A549 (cell line): ENCODE results near the gene CMPK1. TPM values are rescaled to one million over a fixed set of nuclear protein-coding genes. Genes with fewer than 3 reads are reported as not detected.

Source experiments
- ATAC-seq, 2 experiments: fragments of 200-7000 bp in 1 of 2; fragments of >200 bp in 1 of 2; cut with Nextera tagmentation in 1 of 2; cut with Tn5 transposase in 1 of 2; 3 replicates each; pipeline versions ENCODE4 v1.8.0 to v1.9.1; 2018 to 2020; ENCODE audit warnings: mild to moderate bottlenecking in 1 of 2, moderate library complexity in 1 of 2
- CTCF ChIA-PET: fragments of 300-600 bp; sonication (Branson Sonifier 250); formaldehyde crosslinking; extraction: SDS; loops from one replicate; lab custom pipeline; 2021; ENCODE audit warnings: antibody characterized with exemption, inconsistent platforms; lab: Yijun Ruan, JAX
- POLR2A ChIA-PET: fragments of 350-600 bp; formaldehyde crosslinking; extraction: SDS; loops from one replicate; lab custom pipeline; 2021; ENCODE audit warnings: antibody characterized with exemption, inconsistent platforms; lab: Yijun Ruan, JAX
- DNase-seq, 2 experiments: peaks; one replicate each; pipeline versions ENCODE4 v3.0.0 to v3.0.0-alpha.2; 2011 to 2016; ENCODE audit warnings: low read depth in 1 of 2, low spot score in 1 of 2
- FAIRE-seq: peaks from 2 replicates; lab custom pipeline; 2011; peaks lifted over from hg19 to GRCh38; lab: Jason Lieb, UNC
- H3K27ac ChIP-seq, 2 experiments: fragments of >200 bp; sonication (Bioruptor Twin); formaldehyde crosslinking; 3 replicates each; pipeline ENCODE4 v1.5.1; 2016 to 2017
- H3K4me1 ChIP-seq: fragments of >200 bp; sonication (Bioruptor Twin); formaldehyde crosslinking; 3 replicates; pipeline ENCODE4 v1.6.1; 2016
- H3K4me2 ChIP-seq: fragments of >200 bp; sonication (Bioruptor Twin); formaldehyde crosslinking; 3 replicates; pipeline ENCODE4 v1.6.1; 2016
- H3K4me3 ChIP-seq: fragments of >200 bp; sonication (Bioruptor Twin); formaldehyde crosslinking; 3 replicates; pipeline ENCODE4 v1.5.1; 2016
- H3K9me3 ChIP-seq: fragments of >200 bp; sonication (Bioruptor Twin); formaldehyde crosslinking; 3 replicates; pipeline ENCODE4 v1.6.1; 2016
- CBX2 ChIP-seq: fragments of 200-600 bp; sonication (generic); IDR thresholded peaks from 2 replicates; pipeline ENCODE4 v1.6.1; 2016; ENCODE audit warnings: low read depth, mild to moderate bottlenecking, borderline replicate concordance
- CBX8 ChIP-seq: fragments of 200-600 bp; sonication (generic); IDR thresholded peaks from 2 replicates; pipeline ENCODE4 v1.6.1; 2016
- CEBPB ChIP-seq, 2 experiments: fragments of >200 bp in 1 of 2; sonication (Bioruptor Twin) in 1 of 2; formaldehyde crosslinking in 1 of 2; IDR thresholded peaks; 2 replicates each; pipeline ENCODE4 v1.6.1; 2012 to 2016
- E2F6 ChIP-seq: IDR thresholded peaks from 2 replicates; pipeline ENCODE4 v1.6.1; 2012; ENCODE audit warnings: low read depth, borderline replicate concordance
- EHMT2 ChIP-seq: fragments of 200-600 bp; sonication (generic); IDR thresholded peaks from 2 replicates; pipeline ENCODE4 v1.6.1; 2016; ENCODE audit warnings: antibody characterized with exemption, low read depth, mild to moderate bottlenecking, moderate library complexity
- EP300 ChIP-seq, 2 experiments: fragments of >200 bp; sonication (Bioruptor Twin); formaldehyde crosslinking; IDR thresholded peaks; 2 replicates in 1 of 2; 3 replicates in 1 of 2; pipeline ENCODE4 v1.6.1; 2016 to 2017
- FOSL2 ChIP-seq, 2 experiments: fragments of 450-650 bp in 1 of 2; fragments of >200 bp in 1 of 2; sonication (Bioruptor Twin) in 1 of 2; formaldehyde crosslinking; IDR thresholded peaks; 2 replicates each; pipeline versions ENCODE4 v1.5.0 to v1.6.1; 2016 to 2020; ENCODE audit warnings: mild to moderate bottlenecking in 1 of 2, moderate library complexity in 1 of 2
- FOXS1 ChIP-seq: fragments of 250-450 bp; sonication (Bioruptor Pico); IDR thresholded peaks from 2 replicates; pipeline ENCODE4 v1.5.0; 2020; ENCODE audit warnings: mild to moderate bottlenecking, moderate library complexity
- GATA3 ChIP-seq: IDR thresholded peaks from 2 replicates; pipeline ENCODE4 v1.6.1; 2012; ENCODE audit warnings: borderline replicate concordance
- HES2 ChIP-seq: fragments of >200 bp; sonication (Bioruptor Twin); formaldehyde crosslinking; IDR thresholded peaks from 2 replicates; pipeline ENCODE4 v1.6.1; 2016
- HEYL ChIP-seq: fragments of 250-450 bp; sonication (Bioruptor Pico); IDR thresholded peaks from 2 replicates; pipeline ENCODE4 v1.8.0; 2021; ENCODE audit warnings: mild to moderate bottlenecking, moderate library complexity
- HOXB5 ChIP-seq: fragments of 250-450 bp; sonication (Bioruptor Pico); IDR thresholded peaks from 2 replicates; pipeline ENCODE4 v1.5.0; 2020; ENCODE audit warnings: mild to moderate bottlenecking, moderate library complexity
- JUN ChIP-seq, 2 experiments: fragments of >200 bp; sonication (Bioruptor Twin); formaldehyde crosslinking; IDR thresholded peaks; 2 replicates in 1 of 2; 3 replicates in 1 of 2; pipeline ENCODE4 v1.6.1; 2016 to 2017
- KDM1A ChIP-seq: fragments of 200-600 bp; sonication (generic); IDR thresholded peaks from 2 replicates; pipeline ENCODE4 v1.6.1; 2016; ENCODE audit warnings: low read depth, mild to moderate bottlenecking
- MAFK ChIP-seq: fragments of 450-650 bp; IDR thresholded peaks from 2 replicates; pipeline ENCODE4 v1.6.1; 2014; ENCODE audit not compliant: partially characterized antibody
- NFE2L2 ChIP-seq: fragments of 150-350 bp; conservative IDR thresholded peaks from 2 replicates; pipeline ENCODE4 v1.6.1; 2014; ENCODE audit warnings: low read length
- PBX3 ChIP-seq: IDR thresholded peaks from 2 replicates; pipeline ENCODE4 v1.6.1; 2012
- PHF8 ChIP-seq: fragments of 200-600 bp; sonication (generic); IDR thresholded peaks from 2 replicates; pipeline ENCODE4 v1.6.1; 2016; ENCODE audit warnings: low read depth, mild to moderate bottlenecking, antibody characterized with exemption, moderate library complexity, borderline replicate concordance
- RCOR1 ChIP-seq: fragments of 150-350 bp; IDR thresholded peaks from 2 replicates; pipeline ENCODE4 v1.6.1; 2014; ENCODE audit warnings: antibody characterized with exemption, low read length, low read depth
- RNF2 ChIP-seq: fragments of 200-600 bp; sonication (generic); IDR thresholded peaks from 2 replicates; pipeline ENCODE4 v1.6.1; 2016; ENCODE audit warnings: low read depth, mild to moderate bottlenecking, antibody characterized with exemption, moderate library complexity, borderline replicate concordance
- TFCP2L1 ChIP-seq: fragments of 250-450 bp; sonication (Bioruptor Pico); IDR thresholded peaks from 2 replicates; pipeline ENCODE4 v1.5.0; 2021; ENCODE audit warnings: mild to moderate bottlenecking
- WGBS: methylation state at CpG from one replicate; pipeline ENCODE4 v1.1.6; 2017; ENCODE audit errors: missing lambda C conversion rate; 5-methylcytosine and 5-hydroxymethylcytosine counted together
- polyA plus RNA-seq, 4 experiments: library from polyadenylated mRNA; depleted of rRNA in 3 of 4; stranded (reverse); fragments of >200 nt; fragmentation: RNase III in 1 of 4; extraction: RNeasy Plus Mini Kit Qiagen cat#74134 plus additional on column Dnase treatment in 1 of 4; gene quantifications; 2 replicates in 3 of 4; 3 replicates in 1 of 4; pipeline ENCODE4 v1.2.3, GENCODE V29; 2011 to 2017
- TF ChIP-seq, protein P1 (sequence below): IDR thresholded peaks from 2 replicates; pipeline ENCODE4 v1.6.1; 2012

Gene CMPK1
- polyA plus RNA-seq, 2 of the 4 experiments (the other 2 are of a cell fraction): 89.3 to 103 TPM

- FAIRE-seq (no peak), ATAC-seq (no peak)
Measured at GRCh38 chr1:47326271-47326670, 7.3 kb upstream of the CMPK1 start.

DNA sequence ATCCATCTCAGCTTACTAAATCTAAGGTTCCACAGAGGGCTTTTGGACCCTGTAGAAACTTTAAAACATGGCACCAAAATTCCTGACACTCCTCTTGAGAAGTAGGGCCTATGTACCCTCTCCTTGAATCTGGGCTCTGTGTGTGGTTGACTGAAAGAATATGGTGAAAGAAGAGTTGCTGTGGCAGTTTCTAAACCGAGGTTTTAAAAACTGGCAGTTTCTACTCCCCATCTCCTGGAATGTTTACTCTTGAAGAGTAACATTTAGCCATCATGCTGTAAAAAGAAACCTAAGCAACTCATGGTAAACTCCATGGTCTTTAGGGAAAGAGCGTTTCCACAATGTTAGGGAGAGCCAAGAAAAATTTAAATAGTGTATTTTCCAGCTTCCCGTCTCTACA, 4.6 kb upstream of the CMPK1 start:
- H3K9me3 ChIP-seq: no peaks in the 10 kb centered on the region
- no peak overlapping the region for H3K4me3 ChIP-seq
- ATAC-seq: no peak
- H3K4me2 ChIP-seq: no peak overlapping the region
- TF ChIP-seq RCOR1: no peak
- TF ChIP-seq, protein P1, sequence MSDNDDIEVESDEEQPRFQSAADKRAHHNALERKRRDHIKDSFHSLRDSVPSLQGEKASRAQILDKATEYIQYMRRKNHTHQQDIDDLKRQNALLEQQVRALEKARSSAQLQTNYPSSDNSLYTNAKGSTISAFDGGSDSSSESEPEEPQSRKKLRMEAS: no peak
- TF ChIP-seq NFE2L2: no peak
- TF ChIP-seq PHF8: no peak
- TF ChIP-seq HOXB5 (CRISPR knock-in tag): no peak
- no peak for TF ChIP-seq FOXS1
- TF ChIP-seq HEYL: no peak
- no peak for TF ChIP-seq E2F6
- no peak for TF ChIP-seq RNF2
- TF ChIP-seq JUN (IDR thresholded peaks at IDR 0.05): no peak
- TF ChIP-seq GATA3: no peak
- TF ChIP-seq CBX2: no peak
- no peak for TF ChIP-seq EP300 (IDR thresholded peaks at IDR 0.05)
- no peak for TF ChIP-seq PBX3
- TF ChIP-seq EHMT2: no peak
- TF ChIP-seq FOSL2 (IDR thresholded peaks at IDR 0.05): no peak
- TF ChIP-seq FOSL2 (CRISPR knock-in tag; IDR thresholded peaks at IDR 0.05): no peak
- no peak for TF ChIP-seq CEBPB (IDR thresholded peaks at IDR 0.05)
- TF ChIP-seq, all 56 proteins: peak for 0
- FAIRE-seq (no peak), DNase-seq (no peak)
- Histone ChIP-seq H3K27ac (no peak overlapping the region), H3K4me1 (peaks cover 16% of the 10 kb centered on the region)
- 72% methylated on average over 3 of the region's 3 CpGs for WGBS
- CTCF ChIA-PET: no interaction called here
- POLR2A ChIA-PET: no interaction called here

More at GRCh38 chr1:47326271-47326670, 7.3 kb upstream of the CMPK1 start:
- TF ChIP-seq HES2 (no peak), MAFK (no peak), TFCP2L1 (CRISPR knock-in tag) (no peak), E2F6 (no peak), KDM1A (no peak), CBX8 (no peak), CBX2 (no peak)
- TF ChIP-seq, protein P1: no peak
- POLR2A ChIA-PET: interaction anchor here (2.1 kb wide), 1 partner anchor 12 kb away, joined by 18 read pairs; the partner anchor contains the start of gene STIL
- Histone ChIP-seq H3K27ac (no peak overlapping the region), H3K4me2 (no peak overlapping the region), H3K9me3 (no peaks in the 10 kb centered on the region), H3K4me3 (no peak overlapping the region), H3K4me1 (peaks cover 18% of the 10 kb centered on the region; the same call in 2 of the 3 replicates)
- 85% methylated on average over 2 of the region's 2 CpGs for WGBS
- CTCF ChIA-PET: interaction anchor here (0.6 to 1.1 kb wide), 2 partner anchors 100 to 148 kb away, joined by 3 to 4 read pairs; no protein-coding TSS in a partner anchor
- DNase-seq: no peak
